Stimulated activated CD8-positive, alpha-beta memory T cell treated with anti-CD3 and anti-CD28 coated beads, Interleukin-2, amount 100 ng/mL, for 48 hours (primary cell): ENCODE data around the gene GGT6.

Experiments used
- DNase-seq, 2 donors: peaks; one replicate each; pipeline ENCODE4 v3.0.0-alpha.2; 2020; ENCODE audit warnings: low read depth in 2 of 2

Gene GGT6

GRCh38 chr17:4539025-4539424 is 21.4 kb downstream of the GGT6 start:
- DNase-seq = no peak

GRCh38 chr17:4538236-4539002 is 22.0 kb downstream of the GGT6 start:
- no peak for DNase-seq

- DNase-seq = no peak
Measured at GRCh38 chr17:4537451-4538235, 22.7 kb downstream of the GGT6 start.

GRCh38 chr17:4536742-4537411 is 23.5 kb downstream of the GGT6 start:
- no peak for DNase-seq

- no peak for DNase-seq
Measured at GRCh38 chr17:4536259-4536741, 24.1 kb downstream of the GGT6 start.

- no peak for DNase-seq
Measured at GRCh38 chr17:4535667-4536258, 24.6 kb downstream of the GGT6 start.

GRCh38 chr17:4534928-4535666 is 25.3 kb downstream of the GGT6 start:
- DNase-seq = no peak

GRCh38 chr17:4534515-4534914 is 25.9 kb downstream of the GGT6 start:
- no peak for DNase-seq

- DNase-seq = no peak
Measured at GRCh38 chr17:4533523-4534504, 26.6 kb downstream of the GGT6 start.

- DNase-seq = no peak
Measured at GRCh38 chr17:4532860-4533522, 27.4 kb downstream of the GGT6 start.

GRCh38 chr17:4531988-4532736 is 28.2 kb downstream of the GGT6 start:
- no peak for DNase-seq

GRCh38 chr17:4530799-4531730 is 29.3 kb downstream of the GGT6 start:
- no peak for DNase-seq

- DNase-seq = no peak
Measured at GRCh38 chr17:4529533-4530152, 30.7 kb downstream of the GGT6 start.

GRCh38 chr17:4527566-4528125 is 32.7 kb downstream of the GGT6 start:
- DNase-seq = no peak

GRCh38 chr17:4527134-4527533 is 33.2 kb downstream of the GGT6 start:
- no peak for DNase-seq

- no peak for DNase-seq
Measured at GRCh38 chr17:4525691-4526397, 34.5 kb downstream of the GGT6 start.
